GM19463 (cell line): ENCODE measurements around the gene RNF114.
"Not testable (repeated sequence)": the region's sequence is repeated elsewhere in the genome, so short reads cannot be mapped to it uniquely, and the experiment has no call there.

Source experiments
- ATAC-seq: cut with Tn5 transposase; IDR thresholded peaks from one replicate; pipeline ENCODE4 v1.9.1; 2021; ENCODE audit warnings: mild to moderate bottlenecking, moderate library complexity; ENCODE audit not compliant: unreplicated experiment

The RNF114 gene

GRCh38 chr20:49936153-49937026 lies at the start of gene RNF114:
RNF114 (plus strand) TSS chr20:49936397; CDS start chr20:49936413, 16 bp downstream.
- ATAC-seq = peak; percentile 69

- no peak for ATAC-seq
Observed at GRCh38 chr20:49886571-49887213, 49.5 kb upstream of the RNF114 start.

GRCh38 chr20:49887251-49888211 lies 48.7 kb upstream of the RNF114 start:
- no peak for ATAC-seq

GRCh38 chr20:49888212-49889000 lies 47.8 kb upstream of the RNF114 start:
- no peak for ATAC-seq

- no peak for ATAC-seq
Observed at GRCh38 chr20:49889001-49889934, 46.9 kb upstream of the RNF114 start.

GRCh38 chr20:49889935-49890333 lies 46.3 kb upstream of the RNF114 start:
- ATAC-seq = no peak

GRCh38 chr20:49890471-49891361 lies 45.5 kb upstream of the RNF114 start:
- no peak for ATAC-seq

- ATAC-seq = no peak
Observed at GRCh38 chr20:49891476-49892110, 44.6 kb upstream of the RNF114 start.

- no peak for ATAC-seq
Observed at GRCh38 chr20:49892260-49892659, 43.9 kb upstream of the RNF114 start.

- ATAC-seq = no peak
Observed at GRCh38 chr20:49892817-49893216, 43.4 kb upstream of the RNF114 start.

GRCh38 chr20:49893242-49894072 lies 42.7 kb upstream of the RNF114 start:
- ATAC-seq = no peak

- no peak for ATAC-seq
Observed at GRCh38 chr20:49894073-49894470, 42.1 kb upstream of the RNF114 start.

GRCh38 chr20:49895474-49896093 lies 40.6 kb upstream of the RNF114 start:
- ATAC-seq = not testable (repeated sequence)

- ATAC-seq = no peak
Observed at GRCh38 chr20:49896204-49896603, 40.0 kb upstream of the RNF114 start.

GRCh38 chr20:49899541-49900383 lies 36.4 kb upstream of the RNF114 start:
- no peak for ATAC-seq
